ENCODE data around the gene SP9. TPM values are rescaled to one million over a fixed set of nuclear protein-coding genes. Genes with fewer than 3 reads are reported as not detected.

Gene SP9
- total RNA-seq, 4 donors from 2014 or later, result not detected

DNA sequence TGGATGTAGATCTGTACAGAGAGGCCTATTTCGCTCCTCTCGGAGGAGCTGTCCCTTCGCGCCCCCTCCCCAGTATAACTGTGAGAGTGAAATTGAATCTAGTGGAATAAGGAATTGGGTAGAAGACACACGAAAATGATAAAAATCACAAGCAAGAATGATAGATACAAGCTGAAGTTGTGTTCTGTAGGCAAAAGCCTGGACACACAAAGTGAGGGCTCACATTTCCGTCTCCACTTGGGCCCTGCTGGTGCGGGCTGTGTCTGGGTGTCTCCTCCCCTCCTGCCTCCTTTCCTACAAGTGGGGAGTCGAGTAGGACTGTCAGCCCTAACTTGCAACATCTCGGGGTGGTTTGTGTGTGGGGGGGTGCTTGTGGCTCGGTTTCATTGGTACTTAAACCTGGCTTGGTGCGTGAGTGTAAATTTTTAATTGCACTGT is 457 bp upstream of the SP9 start:
- DNase-seq (ENCODE audit: low spot score) (no peak), ATAC-seq (ENCODE audit: low FRiP score) (no peak)
- TF ChIP-seq, protein P1, sequence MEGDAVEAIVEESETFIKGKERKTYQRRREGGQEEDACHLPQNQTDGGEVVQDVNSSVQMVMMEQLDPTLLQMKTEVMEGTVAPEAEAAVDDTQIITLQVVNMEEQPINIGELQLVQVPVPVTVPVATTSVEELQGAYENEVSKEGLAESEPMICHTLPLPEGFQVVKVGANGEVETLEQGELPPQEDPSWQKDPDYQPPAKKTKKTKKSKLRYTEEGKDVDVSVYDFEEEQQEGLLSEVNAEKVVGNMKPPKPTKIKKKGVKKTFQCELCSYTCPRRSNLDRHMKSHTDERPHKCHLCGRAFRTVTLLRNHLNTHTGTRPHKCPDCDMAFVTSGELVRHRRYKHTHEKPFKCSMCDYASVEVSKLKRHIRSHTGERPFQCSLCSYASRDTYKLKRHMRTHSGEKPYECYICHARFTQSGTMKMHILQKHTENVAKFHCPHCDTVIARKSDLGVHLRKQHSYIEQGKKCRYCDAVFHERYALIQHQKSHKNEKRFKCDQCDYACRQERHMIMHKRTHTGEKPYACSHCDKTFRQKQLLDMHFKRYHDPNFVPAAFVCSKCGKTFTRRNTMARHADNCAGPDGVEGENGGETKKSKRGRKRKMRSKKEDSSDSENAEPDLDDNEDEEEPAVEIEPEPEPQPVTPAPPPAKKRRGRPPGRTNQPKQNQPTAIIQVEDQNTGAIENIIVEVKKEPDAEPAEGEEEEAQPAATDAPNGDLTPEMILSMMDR (IDR thresholded peaks at IDR 0.05), result no peak

DNA sequence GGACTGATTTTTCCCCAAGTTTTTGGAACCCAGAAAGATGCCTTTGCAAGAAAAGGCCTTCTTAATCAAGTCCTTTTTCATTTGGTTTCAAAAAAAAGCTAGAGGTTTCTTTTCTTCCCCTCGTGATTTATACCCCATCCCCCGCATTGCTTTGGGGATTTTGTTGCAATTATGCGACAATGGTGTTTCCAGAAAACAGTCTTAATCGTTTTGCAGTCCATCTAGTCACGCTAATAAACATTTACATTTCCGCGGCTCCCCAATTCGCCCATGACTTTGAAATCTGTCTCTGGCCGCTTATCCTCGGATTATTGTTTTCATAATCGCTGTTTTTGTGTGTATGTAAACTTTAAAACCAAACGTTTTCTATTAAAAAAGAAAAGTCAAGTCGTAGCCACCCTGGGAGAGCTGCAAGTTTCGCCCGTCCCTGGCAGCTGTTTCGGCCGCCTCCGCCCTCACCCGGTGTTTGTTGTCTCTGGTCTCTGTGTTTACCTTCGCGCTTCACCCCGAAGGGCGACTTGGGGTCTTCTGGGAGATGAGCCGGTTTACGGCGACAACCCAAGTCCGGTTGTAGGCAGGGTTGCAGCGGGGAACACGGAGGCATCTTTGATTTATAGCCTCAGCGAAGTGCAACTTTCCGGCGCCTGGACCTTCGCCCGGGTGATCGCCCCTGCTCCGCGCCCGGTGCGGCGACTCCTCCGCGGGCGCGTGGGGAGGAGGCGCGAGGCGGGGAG is 667 bp downstream of the SP9 start:
- TF ChIP-seq, protein P1 (IDR thresholded peaks at IDR 0.05), result no peak
- ATAC-seq (ENCODE audit: low FRiP score) (no peak), DNase-seq (ENCODE audit: low spot score) (no peak)

- no peak for ATAC-seq (ENCODE audit: low FRiP score)
- TF ChIP-seq, protein P1 (IDR thresholded peaks at IDR 0.05), result no peak
- no peak for DNase-seq (ENCODE audit: low spot score)
These were observed 1.3 kb downstream of the SP9 start for GRCh38 chr2:174335988-174336500.

- TF ChIP-seq, protein P1 (IDR thresholded peaks at IDR 0.05), result no peak
- ATAC-seq (ENCODE audit: low FRiP score) (no peak), DNase-seq (ENCODE audit: low spot score) (no peak)
These were observed 2.0 kb downstream of the SP9 start for GRCh38 chr2:174336501-174337336.

DNA sequence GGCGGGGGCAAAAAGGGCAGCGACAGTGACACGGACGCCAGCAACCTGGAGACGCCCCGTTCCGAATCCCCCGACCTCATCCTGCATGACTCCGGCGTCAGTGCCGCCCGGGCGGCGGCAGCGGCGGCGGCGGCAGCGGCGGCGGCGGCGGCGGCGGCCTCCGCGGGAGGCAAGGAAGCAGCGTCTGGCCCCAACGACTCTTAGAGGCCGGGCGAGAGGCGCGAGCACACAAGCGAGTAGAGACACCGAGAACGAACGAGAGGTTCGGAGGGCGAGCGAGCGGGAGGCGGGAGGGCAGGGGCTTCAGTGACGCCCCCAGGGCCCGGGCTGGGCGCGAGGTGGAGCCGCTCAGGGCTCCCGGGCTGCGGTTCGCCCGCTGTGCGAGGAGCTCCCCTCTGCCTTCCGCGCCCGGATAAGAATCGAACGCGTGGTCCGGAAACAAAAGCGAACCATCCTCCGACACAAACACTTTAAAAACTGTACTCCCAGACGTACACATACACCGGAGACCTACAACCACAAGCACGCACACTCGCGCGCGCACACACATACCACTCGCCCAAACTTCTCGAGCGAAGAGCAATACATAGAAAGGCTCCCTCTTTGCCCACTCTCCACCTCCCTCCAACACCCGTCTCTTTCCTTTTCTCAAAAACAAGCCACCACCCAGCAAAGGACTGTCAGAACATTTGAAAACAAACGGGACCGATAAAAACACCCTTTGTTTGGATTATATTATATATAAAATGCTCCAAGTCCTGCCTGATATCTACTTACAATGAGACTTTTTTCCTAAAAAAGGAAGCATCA is 2.8 kb downstream of the SP9 start:
- ATAC-seq (ENCODE audit: low FRiP score), result no peak
- TF ChIP-seq, protein P1 (IDR thresholded peaks at IDR 0.05), result no peak
- DNase-seq (ENCODE audit: low spot score), result no peak

DNA sequence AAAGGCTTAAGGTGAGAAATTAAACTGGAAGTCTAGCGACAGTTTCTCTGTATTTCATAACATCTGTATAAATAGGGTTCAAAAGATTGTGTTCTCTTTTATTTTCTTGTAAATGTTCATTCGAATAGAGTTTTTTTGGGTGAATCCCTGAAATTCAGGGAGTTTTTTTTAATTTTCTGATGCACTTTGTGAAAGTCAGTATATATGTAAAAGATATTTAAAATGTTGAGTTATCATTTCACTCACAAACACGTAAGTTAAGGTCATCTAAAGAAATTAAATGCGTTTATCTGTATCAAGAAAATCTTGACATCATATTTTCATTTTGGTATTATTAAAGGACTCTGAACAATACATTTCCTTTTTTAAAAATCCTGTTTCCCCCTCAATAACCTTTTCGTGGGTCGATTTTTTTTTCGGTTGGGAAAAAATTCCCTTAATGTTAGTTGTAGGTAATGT is 3.4 kb downstream of the SP9 start:
- no peak for DNase-seq (ENCODE audit: low spot score)
- ATAC-seq (ENCODE audit: low FRiP score), result no peak
- TF ChIP-seq, protein P1 (IDR thresholded peaks at IDR 0.05), result no peak

Data from omental fat pad (tissue), 4 donors.